ENCODE results near the gene S1PR4.

DNA sequence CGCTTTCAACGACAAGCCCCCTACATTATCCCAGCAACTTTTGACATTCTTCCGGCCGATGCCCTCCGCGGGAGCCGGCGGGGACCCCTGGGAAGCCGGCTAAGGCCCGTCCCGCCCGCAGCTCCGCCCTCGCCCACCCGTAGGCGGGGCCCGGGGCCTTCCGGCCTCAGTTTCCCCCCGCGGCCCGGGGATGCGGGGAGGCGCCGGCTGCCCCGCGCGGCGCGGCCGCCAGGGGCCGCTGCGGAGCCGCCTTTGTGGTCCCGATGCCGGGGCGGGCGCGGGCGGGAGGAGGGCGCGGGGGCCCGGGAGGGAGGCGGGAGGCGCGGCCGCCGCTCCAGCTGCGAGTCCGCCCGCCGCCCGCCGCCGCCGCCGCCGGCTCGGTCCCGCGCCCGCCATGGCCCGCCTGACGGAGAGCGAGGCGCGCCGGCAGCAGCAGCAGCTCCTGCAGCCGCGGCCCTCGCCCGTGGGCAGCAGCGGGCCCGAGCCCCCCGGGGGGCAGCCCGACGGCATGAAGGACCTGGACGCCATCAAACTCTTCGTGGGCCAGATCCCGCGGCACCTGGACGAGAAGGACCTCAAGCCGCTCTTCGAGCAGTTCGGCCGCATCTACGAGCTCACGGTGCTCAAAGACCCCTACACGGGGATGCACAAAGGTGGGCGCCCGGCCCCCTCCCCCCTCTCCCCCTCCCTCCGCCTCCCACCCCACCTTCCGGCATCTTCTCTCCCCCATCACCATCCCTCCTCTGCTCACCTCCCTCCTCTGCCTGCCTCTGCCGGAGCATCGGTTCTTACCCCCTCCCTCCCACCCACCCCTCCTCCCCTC lies 46.0 kb downstream of the S1PR4 start, which contains the start of gene CELF5:
- no peak for TF ChIP-seq POLR2A (IDR thresholded peaks at IDR 0.05; ENCODE audit: low read depth, low read length)
- TF ChIP-seq POLR2AphosphoS5 (IDR thresholded peaks at IDR 0.05; ENCODE audit: low read depth, low read length): no peak

Data from GM12892 (cell line).